Loucy (cell line): ENCODE results near the gene MBP.

Source experiments
- H2AFZ ChIP-seq: fragments of 200-600 bp; sonication (generic); 2 replicates; pipeline ENCODE4 v1.6.0; 2016; ENCODE audit warnings: antibody characterized with exemption, mild to moderate bottlenecking, low read length, moderate library complexity
- H3F3A ChIP-seq: fragments of 200-600 bp; 2 replicates; pipeline ENCODE4 v1.6.0; 2016; ENCODE audit warnings: antibody characterized with exemption, low read depth, mild to moderate bottlenecking
- H3K27me3 ChIP-seq: fragments of 200-600 bp; sonication (generic); 2 replicates; pipeline ENCODE4 v1.6.1; 2014; ENCODE audit warnings: low read length, mild to moderate bottlenecking; ENCODE audit not compliant: insufficient read depth, poor library complexity, severe bottlenecking
- H3K36me3 ChIP-seq: fragments of 200-600 bp; sonication (generic); 2 replicates; pipeline ENCODE4 v1.6.1; 2016; ENCODE audit warnings: low read length; ENCODE audit not compliant: insufficient read depth
- H3K4me1 ChIP-seq: fragments of 200-600 bp; sonication (generic); 2 replicates; pipeline ENCODE4 v1.5.1; 2014; ENCODE audit warnings: low read length, mild to moderate bottlenecking; ENCODE audit not compliant: insufficient read depth, poor library complexity, severe bottlenecking
- H3K4me2 ChIP-seq: fragments of 200-600 bp; sonication (generic); 2 replicates; pipeline ENCODE4 v1.6.0; 2014; ENCODE audit warnings: antibody characterized with exemption, low read length, low read depth, mild to moderate bottlenecking; ENCODE audit not compliant: poor library complexity, severe bottlenecking
- H3K4me3 ChIP-seq: fragments of 200-600 bp; sonication (generic); 2 replicates; pipeline ENCODE4 v1.5.1; 2014; ENCODE audit warnings: low read length, mild to moderate bottlenecking, mixed read lengths; ENCODE audit not compliant: poor library complexity, severe bottlenecking
- H3K79me2 ChIP-seq: fragments of 200-600 bp; sonication (generic); 2 replicates; pipeline ENCODE4 v1.6.1; 2014; ENCODE audit warnings: low read length; ENCODE audit not compliant: insufficient read depth
- H3K9ac ChIP-seq: fragments of 200-600 bp; sonication (generic); 2 replicates; pipeline ENCODE4 v1.6.0; 2014; ENCODE audit warnings: mild to moderate bottlenecking, low read depth, low read length, moderate library complexity; ENCODE audit not compliant: poor library complexity, severe bottlenecking
- H3K9me2 ChIP-seq: fragments of 200-600 bp; sonication (generic); replicated peaks from 2 replicates; pipeline ENCODE4 v1.6.1; 2016; ENCODE audit warnings: low read depth, low read length, mixed read lengths
- H3K9me3 ChIP-seq: fragments of 200-600 bp; sonication (generic); 2 replicates; pipeline ENCODE4 v1.6.1; 2014; ENCODE audit warnings: mild to moderate bottlenecking, antibody characterized with exemption, low read length, low read depth; ENCODE audit not compliant: insufficient read depth
- H4K20me1 ChIP-seq: fragments of 200-600 bp; sonication (generic); 2 replicates; pipeline ENCODE4 v1.6.0; 2014; ENCODE audit warnings: antibody characterized with exemption, low read length, mild to moderate bottlenecking; ENCODE audit not compliant: insufficient read depth, poor library complexity, severe bottlenecking
- CTCF ChIP-seq: fragments of 200-600 bp; sonication (generic); conservative IDR thresholded peaks from 2 replicates; pipeline ENCODE4 v1.5.1; 2014; ENCODE audit warnings: mild to moderate bottlenecking, antibody characterized with exemption, low read length
- EZH2phosphoT487 ChIP-seq: fragments of 200-600 bp; IDR thresholded peaks from 2 replicates; pipeline ENCODE4 v1.6.1; 2018; ENCODE audit warnings: antibody characterized with exemption, mild to moderate bottlenecking, moderate library complexity, borderline replicate concordance

MBP gene

GRCh38 chr18:77063260-77063659 is 69.3 kb downstream of the MBP start:
- peak overlapping the region; percentile 85 for H3K4me2 ChIP-seq
- peak overlapping the region; percentile 72 for H3K9ac ChIP-seq
- no peaks in the 10 kb centered on the region for H3K36me3 ChIP-seq
- TF ChIP-seq CTCF (no peak), EZH2phosphoT487 (no peak)
- peaks cover 5% of the 10 kb centered on the region; the same call in 1 of the 2 replicates for H3K79me2 ChIP-seq
- H3K4me3 ChIP-seq: peak overlapping the region; percentile 73
- H3K9me2 ChIP-seq: no peaks in the 10 kb centered on the region
- no peak overlapping the region for H2AFZ ChIP-seq
- H3K4me1 ChIP-seq: peaks cover 87% of the 10 kb centered on the region
- H3K9me3 ChIP-seq: no peaks in the 10 kb centered on the region
- no peaks in the 10 kb centered on the region for H4K20me1 ChIP-seq
- peaks cover 25% of the 10 kb centered on the region for H3F3A ChIP-seq
- no peaks in the 10 kb centered on the region for H3K27me3 ChIP-seq

GRCh38 chr18:77062518-77063003 is 70.0 kb downstream of the MBP start:
- no peaks in the 10 kb centered on the region for H3K36me3 ChIP-seq
- H4K20me1 ChIP-seq: no peaks in the 10 kb centered on the region
- no peaks in the 10 kb centered on the region for H3K27me3 ChIP-seq
- H3K79me2 ChIP-seq: peaks cover 5% of the 10 kb centered on the region; the same call in 1 of the 2 replicates
- H3K4me3 ChIP-seq: peak overlapping the region; percentile 73
- no peaks in the 10 kb centered on the region for H3K9me2 ChIP-seq
- H3K9ac ChIP-seq: peak overlapping the region; percentile 72
- H3K9me3 ChIP-seq: no peaks in the 10 kb centered on the region
- H3K4me1 ChIP-seq: peaks cover 80% of the 10 kb centered on the region
- peak overlapping the region; percentile 85 for H3K4me2 ChIP-seq
- no peak overlapping the region for H2AFZ ChIP-seq
- no peak; the same call in none of the 2 replicates for TF ChIP-seq EZH2phosphoT487
- no peak for TF ChIP-seq CTCF
- peaks cover 25% of the 10 kb centered on the region for H3F3A ChIP-seq

- TF ChIP-seq CTCF (peak; percentile 42), EZH2phosphoT487 (no peak)
- peak overlapping the region; percentile 72 for H3K9ac ChIP-seq
- H3K4me1 ChIP-seq: peaks cover 79% of the 10 kb centered on the region
- peaks cover 5% of the 10 kb centered on the region; the same call in 1 of the 2 replicates for H3K79me2 ChIP-seq
- no peaks in the 10 kb centered on the region for H3K9me3 ChIP-seq
- H3K27me3 ChIP-seq: no peaks in the 10 kb centered on the region
- H3K36me3 ChIP-seq: no peaks in the 10 kb centered on the region
- peaks cover 25% of the 10 kb centered on the region for H3F3A ChIP-seq
- H3K9me2 ChIP-seq: no peaks in the 10 kb centered on the region
- peak overlapping the region; percentile 85 for H3K4me2 ChIP-seq
- no peaks in the 10 kb centered on the region for H4K20me1 ChIP-seq
- no peak overlapping the region for H2AFZ ChIP-seq
- no peak overlapping the region for H3K4me3 ChIP-seq
These were observed 70.6 kb downstream of the MBP start for GRCh38 chr18:77061946-77062517.
